Ammon's horn (tissue), 1 donor: ENCODE results near the gene NFATC2.
"Not testable (repeated sequence)": the region's sequence is repeated elsewhere in the genome, so short reads cannot be mapped to it uniquely, and the experiment has no call there.

Experiments
- DNase-seq: peaks from one replicate; pipeline ENCODE4 v3.0.0-alpha.2; 2016; ENCODE audit warnings: low spot score

Gene NFATC2

DNA sequence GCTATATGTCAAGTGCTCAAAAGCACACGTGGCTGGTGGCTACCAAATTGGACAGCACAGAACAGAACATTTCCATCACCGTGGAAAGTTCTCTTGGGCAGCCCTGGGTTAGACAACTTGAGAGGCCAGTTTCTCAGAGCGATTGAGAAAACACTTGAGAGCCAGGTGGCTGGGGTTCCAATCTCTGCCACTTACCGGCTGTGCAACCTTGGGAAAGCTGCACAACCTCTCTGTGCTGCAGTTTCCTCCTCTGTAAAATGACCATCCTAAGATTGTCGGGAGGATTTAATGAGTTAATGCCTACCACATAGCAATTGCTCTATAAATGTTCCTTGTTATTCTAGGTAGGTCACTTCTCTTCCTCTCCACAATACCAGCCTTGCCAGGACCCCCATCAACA lies 25.1 kb upstream of the NFATC2 start:
- DNase-seq = no peak

GRCh38 chr20:51566594-51566993 lies 24.1 kb upstream of the NFATC2 start:
- DNase-seq = no peak

DNA sequence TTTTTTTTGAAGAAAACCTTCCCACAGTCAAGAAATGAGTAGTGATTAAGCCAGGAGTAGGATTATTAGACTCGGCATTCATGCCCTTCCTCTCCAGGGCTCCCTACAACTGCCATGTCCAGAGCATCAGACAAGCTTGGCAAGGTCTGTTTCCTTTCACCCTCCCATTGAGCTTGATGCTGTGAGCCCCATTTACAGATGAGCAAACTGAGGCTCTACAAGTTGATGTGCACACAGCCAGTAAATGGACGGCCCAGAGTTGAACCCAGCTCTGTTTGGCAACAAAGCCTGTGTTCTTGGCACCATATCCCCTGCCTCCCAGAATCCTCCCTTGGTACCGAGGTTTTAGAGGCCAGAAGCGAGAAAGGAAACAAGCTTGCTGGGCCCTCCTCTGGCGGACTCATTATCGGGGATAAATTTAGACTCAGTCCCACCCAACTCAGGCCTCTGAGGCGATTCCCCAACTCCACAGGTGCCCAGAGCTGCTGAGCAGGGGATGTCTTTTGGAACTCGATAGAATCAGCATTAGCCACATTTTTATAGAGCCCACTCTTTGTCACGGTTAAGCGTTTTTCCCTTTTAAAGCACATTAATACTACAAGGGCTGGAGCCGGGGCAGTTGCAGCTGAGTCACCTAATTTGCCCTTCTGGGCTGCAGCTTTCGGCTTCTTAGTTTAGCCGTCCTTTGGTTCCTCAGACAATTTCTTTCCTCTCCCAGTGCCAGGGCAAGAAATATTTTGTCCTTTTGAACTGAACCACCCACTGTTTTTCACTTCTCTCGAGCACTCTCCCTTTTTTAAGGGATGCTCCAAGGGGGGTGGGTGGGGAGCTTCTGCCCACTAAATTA lies 23.0 kb upstream of the NFATC2 start:
- no peak for DNase-seq

DNA sequence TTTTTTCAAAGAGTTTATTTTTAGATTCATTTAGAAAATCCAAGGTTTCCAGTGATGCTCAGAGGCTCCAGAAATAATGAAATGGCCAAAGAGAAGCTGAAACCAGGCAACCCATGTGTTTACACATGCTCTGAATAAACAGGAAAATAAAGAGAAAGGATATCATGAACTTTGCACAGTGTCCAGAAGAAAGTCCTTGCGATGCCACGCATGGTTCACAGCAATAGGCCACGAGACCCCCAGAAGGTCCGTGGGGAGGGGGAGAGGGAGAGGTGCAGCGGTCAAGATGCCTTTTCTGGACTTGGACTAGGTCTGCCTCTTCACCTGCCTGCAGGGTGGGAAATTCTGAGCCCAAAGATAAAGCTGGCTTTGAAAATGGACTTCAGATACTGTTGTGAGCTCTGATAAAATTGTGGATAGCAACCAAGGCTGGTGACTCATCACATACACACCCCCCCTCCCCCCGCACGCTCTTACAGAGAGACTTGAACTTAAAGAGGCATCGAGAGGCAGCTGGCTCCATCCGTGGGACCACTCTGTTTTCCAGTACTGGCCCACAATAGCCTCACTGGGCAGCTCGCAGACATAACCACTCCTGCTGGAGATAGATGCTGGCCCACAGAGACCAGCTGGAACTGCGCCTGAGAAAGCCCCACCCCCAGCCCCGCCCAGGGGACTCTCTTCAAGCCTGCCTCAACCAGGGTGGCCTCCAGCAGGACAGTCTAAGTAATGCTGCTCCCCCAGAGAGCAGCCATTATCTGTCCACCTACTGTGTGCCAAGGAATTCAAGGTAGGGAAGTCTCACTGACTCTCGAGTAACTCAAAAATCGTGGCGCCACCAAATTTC lies 21.2 kb upstream of the NFATC2 start:
- DNase-seq = no peak

DNA sequence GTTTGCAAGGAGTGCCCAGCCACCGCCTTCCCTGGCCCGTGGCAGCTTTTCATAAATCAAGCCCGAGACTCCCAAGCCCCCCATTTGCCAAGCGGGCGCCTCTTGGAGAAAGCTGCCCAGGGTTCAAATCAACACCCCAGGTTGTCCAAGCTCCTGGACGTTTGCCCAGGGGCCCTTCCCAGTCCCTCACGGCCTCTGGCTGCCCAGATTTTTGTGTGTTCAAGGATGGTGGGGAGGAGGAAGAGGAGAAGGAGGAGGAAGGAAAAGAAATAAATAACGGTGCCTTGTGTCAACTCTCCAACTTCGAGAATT lies 20.6 kb upstream of the NFATC2 start:
- no peak for DNase-seq

GRCh38 chr20:51562332-51563173 lies 20.0 kb upstream of the NFATC2 start:
- DNase-seq = peak; percentile 74

GRCh38 chr20:51562027-51562331 lies 19.5 kb upstream of the NFATC2 start:
- DNase-seq = no peak

GRCh38 chr20:51560550-51561307 lies 18.2 kb upstream of the NFATC2 start:
- DNase-seq = no peak

GRCh38 chr20:51560042-51560441 lies 17.5 kb upstream of the NFATC2 start:
- no peak for DNase-seq

DNA sequence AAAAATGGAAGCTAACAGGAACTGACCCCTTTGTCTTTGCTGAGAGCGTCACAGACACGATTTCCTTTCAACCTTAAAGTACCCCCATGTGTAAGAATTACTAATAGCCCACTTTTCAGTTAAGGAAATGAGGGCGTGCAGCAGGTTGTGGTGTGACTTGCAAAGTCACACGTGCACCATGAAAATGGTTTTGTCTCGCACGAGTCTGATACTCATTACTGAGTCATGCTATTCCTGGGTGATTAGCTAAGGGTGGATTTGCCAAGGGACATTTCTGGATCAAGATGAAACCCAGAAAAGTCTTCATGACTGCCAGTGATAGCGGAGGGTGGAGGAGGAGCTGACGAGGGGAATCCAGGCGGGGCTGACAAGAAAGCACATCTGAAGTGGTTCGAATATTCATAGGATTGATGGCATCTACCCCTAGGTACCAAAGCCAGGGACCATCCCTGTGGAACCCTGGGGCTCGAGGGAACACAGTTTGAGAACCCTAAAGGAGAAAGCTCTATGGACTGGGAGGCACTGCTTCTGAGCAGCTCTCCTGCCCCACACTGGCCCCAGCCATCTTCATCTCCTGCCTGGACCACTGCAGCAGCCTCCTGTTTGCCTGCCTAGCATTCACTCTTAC lies 12.1 kb upstream of the NFATC2 start:
- no peak for DNase-seq

DNA sequence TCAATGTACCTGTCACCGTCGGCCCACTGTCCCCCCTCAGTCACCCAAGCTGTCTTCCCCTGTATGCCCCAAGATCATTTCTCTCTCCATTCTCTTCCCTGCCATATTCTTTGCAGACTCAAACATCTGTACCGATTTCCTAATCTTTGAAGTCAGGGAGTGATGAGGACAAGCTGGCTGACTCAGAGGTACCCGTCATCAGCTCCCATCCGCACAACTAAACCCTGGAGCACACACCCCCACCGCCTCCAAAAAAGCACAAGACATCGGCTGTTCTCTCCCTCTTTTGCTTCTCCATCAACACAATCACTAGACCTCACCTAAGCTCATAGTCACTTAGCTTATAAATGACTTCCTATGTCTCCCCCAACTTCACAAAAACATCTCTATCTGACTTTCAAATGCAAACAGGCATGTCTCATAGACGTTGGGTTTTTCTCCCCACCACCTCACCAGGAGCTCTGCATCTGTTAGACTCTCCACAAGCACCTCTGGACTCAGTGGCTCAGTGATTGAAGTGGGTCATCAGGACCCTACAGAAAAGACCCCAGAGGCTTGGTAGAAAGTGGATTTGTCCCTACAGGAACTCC lies 11.5 kb upstream of the NFATC2 start:
- DNase-seq = no peak

- no peak for DNase-seq
Measured at GRCh38 chr20:51551186-51551585, 8.7 kb upstream of the NFATC2 start.

DNA sequence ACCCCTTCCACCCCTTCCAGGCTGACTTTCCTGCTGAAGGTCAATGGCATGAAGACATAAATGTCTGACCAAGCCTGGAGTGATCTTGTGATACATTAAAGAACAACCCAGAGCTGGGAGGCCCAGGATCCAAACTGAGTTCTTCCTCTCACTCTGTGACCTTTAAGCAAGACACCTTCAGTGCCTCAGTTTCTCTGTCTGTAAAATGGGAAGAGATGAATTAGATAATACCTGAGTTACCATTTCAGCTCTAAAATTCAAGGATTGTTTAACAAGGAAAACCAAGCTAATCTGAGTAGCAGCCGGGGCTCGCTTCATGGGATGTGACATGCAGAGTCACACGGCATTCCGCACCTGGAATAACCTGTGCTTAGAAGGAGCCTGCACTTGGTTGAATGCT lies 7.0 kb upstream of the NFATC2 start:
- no peak for DNase-seq

DNA sequence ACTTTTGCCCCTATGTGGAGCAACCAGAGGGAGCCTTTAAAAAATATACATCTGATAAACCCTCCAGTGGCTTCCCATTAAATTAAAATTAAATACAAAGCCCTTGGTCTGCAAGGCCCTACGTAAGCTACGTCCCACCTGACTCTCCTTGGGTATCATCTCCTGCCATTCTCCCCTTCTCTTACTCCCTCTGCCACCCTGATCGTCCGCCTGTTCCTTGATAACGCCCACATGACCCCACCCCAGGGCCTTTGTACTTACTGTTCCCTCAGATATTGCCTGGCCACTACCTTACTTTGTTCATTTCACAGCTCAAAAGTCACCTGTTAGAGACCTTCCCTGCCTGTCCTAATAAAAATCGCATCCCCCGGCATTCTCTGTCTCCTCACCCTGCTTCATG lies 5.4 kb upstream of the NFATC2 start:
- DNase-seq = no peak

GRCh38 chr20:51545515-51545914 lies 3.0 kb upstream of the NFATC2 start:
- no peak for DNase-seq

DNA sequence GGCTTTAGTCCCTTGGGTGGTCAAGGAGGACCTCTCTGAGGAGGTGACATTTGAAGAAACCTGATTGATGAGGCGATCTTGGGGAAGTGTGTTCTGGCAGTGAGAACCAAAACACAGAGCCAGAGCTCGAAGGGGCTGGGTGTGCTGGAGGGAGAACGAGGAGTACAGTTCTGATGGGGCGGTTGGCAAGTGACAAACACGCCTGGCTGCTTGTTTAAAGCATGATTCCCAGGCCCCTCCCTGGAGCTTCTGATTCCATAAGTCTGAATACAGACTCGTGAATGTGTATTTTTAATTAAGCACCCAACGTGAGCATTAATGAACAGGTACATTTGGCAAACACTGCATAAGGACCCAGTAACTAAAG lies 886 bp upstream of the NFATC2 start:
- no peak for DNase-seq

- no peak for DNase-seq
Measured at GRCh38 chr20:51542033-51542570, 417 bp downstream of the NFATC2 start.

- peak; percentile 88 for DNase-seq
Measured at GRCh38 chr20:51541189-51542032, 1.1 kb downstream of the NFATC2 start.

GRCh38 chr20:51540580-51540979 lies 1.9 kb downstream of the NFATC2 start:
- DNase-seq = no peak

- DNase-seq = not testable (repeated sequence)
Measured at GRCh38 chr20:51540074-51540473, 2.4 kb downstream of the NFATC2 start.
